SK-N-SH (cell line): ENCODE data around the gene ZSCAN16. TPM values are rescaled to one million over a fixed set of nuclear protein-coding genes. Genes with fewer than 3 reads are reported as not detected.
"Not testable (repeated sequence)": the region's sequence is repeated elsewhere in the genome, so short reads cannot be mapped to it uniquely, and the experiment has no call there.

Experiments
- CTCF ChIA-PET: fragments of 300-600, 350-600 bp; formaldehyde crosslinking; extraction: SDS; loops from one replicate; lab custom pipeline; 2021; lab: Yijun Ruan, JAX
- POLR2A ChIA-PET: fragments of 350-600 bp; sonication (Branson Sonifier 250); formaldehyde crosslinking; extraction: SDS; loops from one replicate; lab custom pipeline; 2020; ENCODE audit warnings: antibody characterized with exemption, inconsistent platforms; lab: Yijun Ruan, JAX
- DNase-seq: peaks from one replicate; pipeline ENCODE4 v3.0.0; 2012
- H2AFZ ChIP-seq: fragments of 200-600 bp; sonication (generic); 2 replicates; pipeline ENCODE4 v1.8.1; 2016; ENCODE audit warnings: antibody characterized with exemption, mild to moderate bottlenecking, low read depth
- H3F3A ChIP-seq: fragments of 200-600 bp; sonication (generic); replicated peaks from 2 replicates; pipeline ENCODE3; 2016; ENCODE audit warnings: antibody characterized with exemption, mild to moderate bottlenecking; ENCODE audit not compliant: insufficient read depth
- H3K27ac ChIP-seq, 2 experiments: fragments of 200-500 bp in 1 of 2; fragments of 200-600 bp in 1 of 2; sonication (Bioruptor generic) in 1 of 2; sonication (generic), shearing (Covaris generic) in 1 of 2; 2 replicates each; pipeline versions ENCODE4 v1.5.1 to v1.6.1; 2014 to 2016; ENCODE audit warnings: low read depth in 2 of 2, inconsistent platforms in 1 of 2, low read length in 1 of 2, mild to moderate bottlenecking in 1 of 2, mixed read lengths in 1 of 2
- H3K27me3 ChIP-seq: fragments of 200-600 bp; sonication (generic), shearing (Covaris generic); 2 replicates; pipeline ENCODE4 v1.6.1; 2016; ENCODE audit warnings: mixed run types; ENCODE audit not compliant: insufficient read depth
- H3K36me3 ChIP-seq, 2 experiments: fragments of 200-500 bp in 1 of 2; fragments of 200-600 bp in 1 of 2; sonication (Bioruptor generic) in 1 of 2; sonication (generic) in 1 of 2; replicated peaks in 1 of 2; 2 replicates each; pipeline versions ENCODE3 to v1.5.1; 2014 to 2016; ENCODE audit warnings: low read length in 1 of 2, mild to moderate bottlenecking in 1 of 2; ENCODE audit not compliant: insufficient read depth in 2 of 2, control insufficient read depth in 1 of 2
- H3K4me1 ChIP-seq, 2 experiments: fragments of 200-500 bp in 1 of 2; fragments of 200-600 bp in 1 of 2; sonication (Bioruptor generic) in 1 of 2; sonication (generic), shearing (Covaris generic) in 1 of 2; 2 replicates each; pipeline versions ENCODE4 v1.5.1 to v1.6.1; 2014 to 2016; ENCODE audit warnings: low read depth in 1 of 2, low read length in 1 of 2, mixed run types in 1 of 2; ENCODE audit not compliant: insufficient read depth in 2 of 2, control insufficient read depth in 1 of 2
- H3K4me2 ChIP-seq: fragments of 200-600 bp; sonication (generic), shearing (Covaris generic); 2 replicates; pipeline ENCODE4 v1.6.1; 2017; ENCODE audit warnings: mixed run types
- H3K4me3 ChIP-seq, 2 experiments: fragments of 200-500 bp in 1 of 2; fragments of 200-600 bp in 1 of 2; sonication (Bioruptor generic) in 1 of 2; sonication (generic), shearing (Covaris generic) in 1 of 2; 2 replicates each; pipeline versions ENCODE4 v1.5.1 to v1.8.1; 2014 to 2016; ENCODE audit warnings: low read depth in 2 of 2, inconsistent platforms in 1 of 2, low read length in 1 of 2, mild to moderate bottlenecking in 1 of 2, mixed read lengths in 1 of 2, moderate library complexity in 1 of 2
- H3K79me2 ChIP-seq: fragments of 200-600 bp; sonication (generic); 2 replicates; pipeline ENCODE4 v1.8.1; 2017; ENCODE audit warnings: mild to moderate bottlenecking; ENCODE audit not compliant: insufficient read depth
- H3K9ac ChIP-seq: fragments of 200-600 bp; sonication (generic); 2 replicates; pipeline ENCODE4 v1.6.1; 2017; ENCODE audit warnings: mixed run types
- H3K9me2 ChIP-seq: fragments of 200-600 bp; sonication (generic); 2 replicates; pipeline ENCODE4 v1.6.1; 2017; ENCODE audit warnings: mixed run types
- H3K9me3 ChIP-seq: fragments of 200-600 bp; sonication (generic); 2 replicates; pipeline ENCODE4 v1.6.1; 2017; ENCODE audit warnings: mixed run types, mild to moderate bottlenecking, moderate library complexity
- H4K20me1 ChIP-seq: fragments of 200-600 bp; sonication (generic); 2 replicates; pipeline ENCODE4 v1.6.1; 2017; ENCODE audit warnings: mild to moderate bottlenecking, mixed run types; ENCODE audit not compliant: insufficient read depth
- CHD2 ChIP-seq: fragments of 150-350 bp; IDR thresholded peaks from 2 replicates; pipeline ENCODE4 v1.6.1; 2018; ENCODE audit warnings: low read length; ENCODE audit not compliant: partially characterized antibody
- EP300 ChIP-seq, 2 experiments: IDR thresholded peaks; 2 replicates each; pipeline versions ENCODE4 v1.4.0 to v1.6.1; 2012; ENCODE audit warnings: borderline replicate concordance in 1 of 2, low read depth in 1 of 2, low read length in 1 of 2
- EZH2phosphoT487 ChIP-seq: fragments of 200-600 bp; sonication (generic); IDR thresholded peaks from 2 replicates; pipeline ENCODE4 v1.6.1; 2017; ENCODE audit warnings: low read depth, mixed run types, mild to moderate bottlenecking, antibody characterized with exemption, moderate library complexity, borderline replicate concordance
- FOXM1 ChIP-seq: IDR thresholded peaks from 2 replicates; pipeline ENCODE4 v1.4.0; 2012; ENCODE audit warnings: low read depth, mild to moderate bottlenecking
- MEF2A ChIP-seq: IDR thresholded peaks from 2 replicates; pipeline ENCODE4 v1.4.0; 2012; ENCODE audit warnings: low read depth, borderline replicate concordance
- POLR2AphosphoS5 ChIP-seq: IDR thresholded peaks from 2 replicates; pipeline ENCODE4 v1.6.1; 2012; ENCODE audit warnings: low read depth, low read length
- RAD21 ChIP-seq: IDR thresholded peaks from 2 replicates; pipeline ENCODE4 v1.6.1; 2012; ENCODE audit warnings: mild to moderate bottlenecking, low read length
- RCOR1 ChIP-seq: fragments of 150-350 bp; IDR thresholded peaks from 2 replicates; pipeline ENCODE4 v1.6.1; 2017; ENCODE audit warnings: antibody characterized with exemption, low read length
- SIN3A ChIP-seq: IDR thresholded peaks from 2 replicates; pipeline ENCODE4 v1.6.1; 2012; ENCODE audit warnings: low read depth, mild to moderate bottlenecking, low read length, moderate library complexity, borderline replicate concordance
- TAF1 ChIP-seq: IDR thresholded peaks from 2 replicates; pipeline ENCODE4 v1.6.1; 2012; ENCODE audit warnings: low read depth, mild to moderate bottlenecking, low read length, moderate library complexity, borderline replicate concordance
- WGBS: methylation state at CpG from one replicate; pipeline ENCODE4 v1.1.6; 2017; ENCODE audit warnings: low lambda C conversion rate; 5-methylcytosine and 5-hydroxymethylcytosine counted together
- polyA plus RNA-seq, 3 experiments: library from polyadenylated mRNA; depleted of rRNA; stranded (reverse); fragments of >200 nt; gene quantifications; 2 replicates each; pipeline ENCODE4 v1.2.3, GENCODE V29; 2012
- TF ChIP-seq, protein P1 (sequence below): IDR thresholded peaks from 2 replicates; pipeline ENCODE4 v1.4.0; 2012; ENCODE audit warnings: low read depth, borderline replicate concordance
- TF ChIP-seq, protein P2 (sequence below): fragments of 150-350 bp; IDR thresholded peaks from 2 replicates; pipeline ENCODE4 v1.6.1; 2017; ENCODE audit warnings: antibody characterized with exemption, low read length, low read depth, borderline replicate concordance
- TF ChIP-seq, protein P3 (sequence below): IDR thresholded peaks from 2 replicates; pipeline ENCODE4 v1.4.0; 2012; ENCODE audit warnings: low read depth
- TF ChIP-seq, protein P4 (sequence below): IDR thresholded peaks from 2 replicates; pipeline ENCODE4 v1.4.0; 2012; ENCODE audit warnings: low read depth, borderline replicate concordance
- TF ChIP-seq, protein P5 (sequence below): IDR thresholded peaks from 2 replicates; pipeline ENCODE4; 2012

The ZSCAN16 gene
- polyA plus RNA-seq, 1 of the 3 experiments (the other 2 are of a cell fraction), result 3.7 TPM

DNA sequence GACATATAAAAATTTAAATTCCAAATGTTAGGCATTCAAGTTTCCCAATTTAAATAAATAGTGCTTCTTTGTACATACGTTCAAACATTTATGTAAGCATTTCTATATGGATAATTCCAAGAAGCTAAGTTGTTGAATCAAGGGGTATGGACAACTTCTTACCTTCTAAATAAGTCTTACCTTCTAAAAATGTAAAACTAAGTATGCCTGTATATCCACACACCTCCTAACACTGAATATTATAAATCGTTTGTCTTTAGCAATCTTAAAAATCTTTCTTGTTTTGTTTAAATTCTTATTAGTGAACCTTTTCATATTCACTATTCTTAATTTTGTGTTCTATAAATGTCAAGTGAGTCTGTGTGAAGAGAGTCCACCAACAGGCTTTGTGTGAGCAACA is 2.5 kb upstream of the ZSCAN16 start:
- Histone ChIP-seq H3K9me2 (no peaks in the 10 kb centered on the region), H4K20me1 (no peaks in the 10 kb centered on the region), H3K4me1 (peaks cover 6 to 10% of the 10 kb centered on the region in 2 experiments; a peak in 2 of 4 replicates), H3K27ac (no peak overlapping the region), H3F3A (no peaks in the 10 kb centered on the region), H3K36me3 (peaks cover 41 to 55% of the 10 kb centered on the region in 2 experiments)
- CTCF ChIA-PET, result no interaction called here
- TF ChIP-seq, protein P1, sequence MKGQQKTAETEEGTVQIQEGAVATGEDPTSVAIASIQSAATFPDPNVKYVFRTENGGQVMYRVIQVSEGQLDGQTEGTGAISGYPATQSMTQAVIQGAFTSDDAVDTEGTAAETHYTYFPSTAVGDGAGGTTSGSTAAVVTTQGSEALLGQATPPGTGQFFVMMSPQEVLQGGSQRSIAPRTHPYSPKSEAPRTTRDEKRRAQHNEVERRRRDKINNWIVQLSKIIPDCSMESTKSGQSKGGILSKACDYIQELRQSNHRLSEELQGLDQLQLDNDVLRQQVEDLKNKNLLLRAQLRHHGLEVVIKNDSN, result no peak
- TF ChIP-seq, all 33 proteins: peak for 0
- WGBS, result 97% methylated on average over 2 of the region's 2 CpGs
- no peak for DNase-seq
- no peaks in the 10 kb centered on the region for H3K27me3 ChIP-seq
- H3K4me3 ChIP-seq, result no peak overlapping the region
- no peak overlapping the region for H2AFZ ChIP-seq
- H3K9me3 ChIP-seq, result no peaks in the 10 kb centered on the region
- H3K79me2 ChIP-seq, result peaks cover 35% of the 10 kb centered on the region
- POLR2A ChIA-PET, result no interaction called here
- no peak overlapping the region for H3K4me2 ChIP-seq
- H3K9ac ChIP-seq, result no peak overlapping the region

DNA sequence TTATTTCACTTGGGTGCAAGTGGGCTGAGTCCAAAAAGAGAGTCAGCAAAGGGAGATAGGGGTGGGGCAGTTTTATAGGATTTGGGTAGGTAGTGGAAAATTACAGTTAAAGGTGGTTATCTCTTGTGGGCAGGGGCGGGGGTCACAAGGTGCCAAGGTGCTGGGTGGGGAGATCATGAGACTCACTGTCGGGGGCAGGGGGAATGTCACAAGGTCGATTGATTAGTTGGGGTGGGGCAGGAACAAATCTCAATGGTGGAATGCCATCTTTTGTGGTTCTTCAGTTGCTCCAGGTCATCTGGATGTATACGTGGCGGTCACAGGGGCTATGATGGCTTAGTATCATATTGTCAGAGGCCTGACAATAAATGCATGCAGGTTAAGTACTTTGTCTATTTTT is 2.1 kb upstream of the ZSCAN16 start:
- not testable (repeated sequence) for H3K4me2 ChIP-seq, H3K9me3 ChIP-seq, H3F3A ChIP-seq, H3K4me3 ChIP-seq, H3K27ac ChIP-seq, H3K9me2 ChIP-seq, H3K27me3 ChIP-seq, H4K20me1 ChIP-seq, H2AFZ ChIP-seq, H3K9ac ChIP-seq, DNase-seq
- peaks cover 6 to 10% of the 10 kb centered on the region in 2 experiments; a peak in 2 of 4 replicates for H3K4me1 ChIP-seq
- peaks cover 39% of the 10 kb centered on the region for H3K79me2 ChIP-seq
- 100% methylated on average over 5 of the region's 5 CpGs for WGBS
- peaks cover 38 to 55% of the 10 kb centered on the region in 2 experiments for H3K36me3 ChIP-seq
- CTCF ChIA-PET, result interaction anchor here (1.1 to 1.2 kb wide), 2 partner anchors 10 to 234 kb away, joined by 3 to 4 read pairs; no protein-coding TSS in a partner anchor
- POLR2A ChIA-PET, result interaction anchor here (1.1 kb wide), 1 partner anchor 14 kb away, joined by 3 read pairs; no protein-coding TSS in a partner anchor

DNA sequence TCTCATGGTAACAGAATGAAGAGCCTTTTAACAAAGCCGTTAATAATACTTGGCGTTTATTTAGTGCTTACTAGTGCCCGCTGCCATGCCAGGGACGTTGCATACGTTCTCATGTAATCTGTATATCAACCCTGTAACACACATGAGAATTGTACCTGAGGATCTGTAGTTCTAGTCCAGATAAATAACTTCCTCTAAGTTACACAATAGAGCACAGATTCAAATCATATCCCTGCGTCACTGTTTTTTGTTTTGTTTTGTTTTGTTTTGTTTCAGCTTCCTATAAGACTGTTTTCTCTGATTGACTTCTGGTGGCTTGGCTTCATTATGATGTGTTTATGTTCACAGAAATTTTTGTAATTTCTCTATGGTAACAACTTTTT is 553 bp downstream of the ZSCAN16 start:
- ChIA-PET CTCF (interaction anchor here (0.9 to 3.3 kb wide), 3 partner anchors 8 to 231 kb away, joined by 3 to 11 read pairs (median 8); partner anchors contain the start of gene ZKSCAN8), POLR2A (interaction anchor here (0.5 to 2.5 kb wide), 6 partner anchors 12 to 316 kb away, joined by 3 to 23 read pairs (median 5); partner anchors contain the start of gene ZKSCAN8)
- peak overlapping the region; percentile 83 to 91 for H3K4me3 ChIP-seq
- peak overlapping the region; percentile 91 for H3K4me2 ChIP-seq
- H3K4me1 ChIP-seq, result peaks cover 6 to 10% of the 10 kb centered on the region in 2 experiments; a peak in 2 of 4 replicates
- no peaks in the 10 kb centered on the region for H3K27me3 ChIP-seq
- peak overlapping the region; percentile 87 for H2AFZ ChIP-seq
- peaks cover 50 to 60% of the 10 kb centered on the region in 2 experiments for H3K36me3 ChIP-seq
- H3K9me2 ChIP-seq, result no peaks in the 10 kb centered on the region
- no peaks in the 10 kb centered on the region for H3F3A ChIP-seq
- H3K27ac ChIP-seq, result peak overlapping the region in 1 of 2 experiments; percentile 78; a peak in 3 of 4 replicates
- 2% methylated on average over 6 of the region's 6 CpGs for WGBS
- peak overlapping the region; percentile 70 for H3K9ac ChIP-seq
- H3K79me2 ChIP-seq, result peaks cover 64% of the 10 kb centered on the region
- no peaks in the 10 kb centered on the region for H4K20me1 ChIP-seq
- TF ChIP-seq EZH2phosphoT487 (no peak), MEF2A (no peak), RAD21 (no peak), POLR2AphosphoS5 (no peak), CHD2 (no peak), FOXM1 (no peak), RCOR1 (no peak), TAF1 (no peak), EP300 (IDR thresholded peaks at IDR 0.05; ENCODE audit: borderline replicate concordance in 1 of 2, low read depth in 1 of 2, low read length in 1 of 2) (no peak), SIN3A (no peak)
- TF ChIP-seq, protein P2, sequence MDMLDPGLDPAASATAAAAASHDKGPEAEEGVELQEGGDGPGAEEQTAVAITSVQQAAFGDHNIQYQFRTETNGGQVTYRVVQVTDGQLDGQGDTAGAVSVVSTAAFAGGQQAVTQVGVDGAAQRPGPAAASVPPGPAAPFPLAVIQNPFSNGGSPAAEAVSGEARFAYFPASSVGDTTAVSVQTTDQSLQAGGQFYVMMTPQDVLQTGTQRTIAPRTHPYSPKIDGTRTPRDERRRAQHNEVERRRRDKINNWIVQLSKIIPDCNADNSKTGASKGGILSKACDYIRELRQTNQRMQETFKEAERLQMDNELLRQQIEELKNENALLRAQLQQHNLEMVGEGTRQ, result no peak
- TF ChIP-seq, protein P3, sequence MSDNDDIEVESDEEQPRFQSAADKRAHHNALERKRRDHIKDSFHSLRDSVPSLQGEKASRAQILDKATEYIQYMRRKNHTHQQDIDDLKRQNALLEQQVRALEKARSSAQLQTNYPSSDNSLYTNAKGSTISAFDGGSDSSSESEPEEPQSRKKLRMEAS, result no peak
- TF ChIP-seq, protein P4, sequence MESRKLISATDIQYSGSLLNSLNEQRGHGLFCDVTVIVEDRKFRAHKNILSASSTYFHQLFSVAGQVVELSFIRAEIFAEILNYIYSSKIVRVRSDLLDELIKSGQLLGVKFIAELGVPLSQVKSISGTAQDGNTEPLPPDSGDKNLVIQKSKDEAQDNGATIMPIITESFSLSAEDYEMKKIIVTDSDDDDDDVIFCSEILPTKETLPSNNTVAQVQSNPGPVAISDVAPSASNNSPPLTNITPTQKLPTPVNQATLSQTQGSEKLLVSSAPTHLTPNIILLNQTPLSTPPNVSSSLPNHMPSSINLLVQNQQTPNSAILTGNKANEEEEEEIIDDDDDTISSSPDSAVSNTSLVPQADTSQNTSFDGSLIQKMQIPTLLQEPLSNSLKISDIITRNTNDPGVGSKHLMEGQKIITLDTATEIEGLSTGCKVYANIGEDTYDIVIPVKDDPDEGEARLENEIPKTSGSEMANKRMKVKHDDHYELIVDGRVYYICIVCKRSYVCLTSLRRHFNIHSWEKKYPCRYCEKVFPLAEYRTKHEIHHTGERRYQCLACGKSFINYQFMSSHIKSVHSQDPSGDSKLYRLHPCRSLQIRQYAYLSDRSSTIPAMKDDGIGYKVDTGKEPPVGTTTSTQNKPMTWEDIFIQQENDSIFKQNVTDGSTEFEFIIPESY, result no peak
- TF ChIP-seq, protein P5, sequence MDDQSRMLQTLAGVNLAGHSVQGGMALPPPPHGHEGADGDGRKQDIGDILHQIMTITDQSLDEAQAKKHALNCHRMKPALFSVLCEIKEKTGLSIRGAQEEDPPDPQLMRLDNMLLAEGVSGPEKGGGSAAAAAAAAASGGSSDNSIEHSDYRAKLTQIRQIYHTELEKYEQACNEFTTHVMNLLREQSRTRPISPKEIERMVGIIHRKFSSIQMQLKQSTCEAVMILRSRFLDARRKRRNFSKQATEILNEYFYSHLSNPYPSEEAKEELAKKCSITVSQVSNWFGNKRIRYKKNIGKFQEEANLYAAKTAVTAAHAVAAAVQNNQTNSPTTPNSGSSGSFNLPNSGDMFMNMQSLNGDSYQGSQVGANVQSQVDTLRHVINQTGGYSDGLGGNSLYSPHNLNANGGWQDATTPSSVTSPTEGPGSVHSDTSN, result no peak
- no peak for DNase-seq
- H3K9me3 ChIP-seq, result no peaks in the 10 kb centered on the region
